ENCODE measurements around the gene PPP6R2.
A peak's percentile ranks its signal among the peaks of the same experiment; 100 is the strongest.

Gene PPP6R2

DNA sequence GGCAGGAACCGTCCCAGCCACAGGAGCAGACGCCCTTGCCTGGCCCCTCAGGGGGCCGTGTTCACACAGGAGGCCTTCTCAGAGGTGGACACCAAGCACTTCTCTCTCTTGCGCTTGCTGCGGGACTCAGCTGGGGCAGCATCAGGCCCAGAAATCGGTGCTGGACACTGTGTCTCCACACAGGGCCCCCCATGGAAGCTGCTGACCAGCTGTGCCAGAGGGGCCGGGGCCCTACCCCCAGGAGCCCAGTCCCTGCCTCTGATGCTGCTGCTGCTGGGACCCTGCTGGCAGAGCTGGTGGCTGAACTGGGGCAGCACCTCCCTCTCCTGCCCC is 39.6 kb upstream of the PPP6R2 start:
- TF ChIP-seq, protein P1, sequence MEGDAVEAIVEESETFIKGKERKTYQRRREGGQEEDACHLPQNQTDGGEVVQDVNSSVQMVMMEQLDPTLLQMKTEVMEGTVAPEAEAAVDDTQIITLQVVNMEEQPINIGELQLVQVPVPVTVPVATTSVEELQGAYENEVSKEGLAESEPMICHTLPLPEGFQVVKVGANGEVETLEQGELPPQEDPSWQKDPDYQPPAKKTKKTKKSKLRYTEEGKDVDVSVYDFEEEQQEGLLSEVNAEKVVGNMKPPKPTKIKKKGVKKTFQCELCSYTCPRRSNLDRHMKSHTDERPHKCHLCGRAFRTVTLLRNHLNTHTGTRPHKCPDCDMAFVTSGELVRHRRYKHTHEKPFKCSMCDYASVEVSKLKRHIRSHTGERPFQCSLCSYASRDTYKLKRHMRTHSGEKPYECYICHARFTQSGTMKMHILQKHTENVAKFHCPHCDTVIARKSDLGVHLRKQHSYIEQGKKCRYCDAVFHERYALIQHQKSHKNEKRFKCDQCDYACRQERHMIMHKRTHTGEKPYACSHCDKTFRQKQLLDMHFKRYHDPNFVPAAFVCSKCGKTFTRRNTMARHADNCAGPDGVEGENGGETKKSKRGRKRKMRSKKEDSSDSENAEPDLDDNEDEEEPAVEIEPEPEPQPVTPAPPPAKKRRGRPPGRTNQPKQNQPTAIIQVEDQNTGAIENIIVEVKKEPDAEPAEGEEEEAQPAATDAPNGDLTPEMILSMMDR (conservative IDR thresholded peaks at IDR 0.05; ENCODE audit: low read length), result no peak
- no peak overlapping the region; the same call in 1 of the 2 replicates for H3K4me3 ChIP-seq (ENCODE audit: low read length)
- no peak for DNase-seq (ENCODE audit: low read depth)

GRCh38 chr22:50303848-50304527 is 39.1 kb upstream of the PPP6R2 start:
- no peak for DNase-seq (ENCODE audit: low read depth)
- peak overlapping the region; percentile 39 for H3K4me3 ChIP-seq (ENCODE audit: low read length)

GRCh38 chr22:50304528-50305392 is 38.4 kb upstream of the PPP6R2 start:
- peak; percentile 62 for DNase-seq (ENCODE audit: low read depth)
- peak overlapping the region; percentile 94 for H3K4me3 ChIP-seq (ENCODE audit: low read length)
- TF ChIP-seq, protein P1 (conservative IDR thresholded peaks at IDR 0.05; ENCODE audit: low read length), result no peak

More at GRCh38 chr22:50303848-50304527, 39.1 kb upstream of the PPP6R2 start:
- TF ChIP-seq, protein P1 (conservative IDR thresholded peaks at IDR 0.05; ENCODE audit: low read length), result no peak

GRCh38 chr22:50305393-50305922 is 37.7 kb upstream of the PPP6R2 start:
- no peak for DNase-seq (ENCODE audit: low read depth)
- TF ChIP-seq, protein P1 (conservative IDR thresholded peaks at IDR 0.05; ENCODE audit: low read length), result no peak
- peak overlapping the region; percentile 94 for H3K4me3 ChIP-seq (ENCODE audit: low read length)

DNA sequence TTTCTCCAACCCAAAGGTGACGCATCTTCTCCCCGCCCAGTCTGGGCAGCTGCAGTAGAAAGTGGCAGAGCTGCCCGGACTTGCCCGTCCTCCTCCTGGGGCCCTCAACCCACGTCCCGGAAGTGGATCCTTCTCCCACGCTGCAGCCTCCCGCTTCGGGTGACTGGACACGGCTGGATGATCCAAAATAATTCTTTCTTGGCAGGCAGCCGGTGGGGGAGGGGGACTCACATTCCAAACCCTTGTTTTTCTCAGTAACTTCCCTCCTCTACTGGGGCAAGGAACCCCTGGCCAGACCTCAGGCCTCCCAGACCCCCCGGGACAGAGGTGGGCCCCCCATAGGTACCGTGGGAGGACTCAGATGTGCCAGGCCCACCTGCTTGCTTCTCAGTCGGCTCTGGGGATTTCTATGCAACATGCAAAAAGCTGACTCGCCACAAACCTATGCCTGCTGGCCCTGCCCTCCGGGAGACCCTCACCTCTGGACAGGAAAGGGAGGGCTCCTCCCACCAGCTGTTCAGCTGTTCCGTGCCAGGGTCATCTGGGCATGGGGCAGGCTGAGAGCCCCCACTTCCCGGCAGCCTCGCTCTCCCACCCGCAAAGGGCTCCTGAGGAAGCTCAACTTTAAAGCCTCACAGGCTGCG is 37.1 kb upstream of the PPP6R2 start:
- H3K4me3 ChIP-seq (ENCODE audit: low read length), result peak overlapping the region; percentile 94
- peak; percentile 98 for DNase-seq (ENCODE audit: low read depth)
- TF ChIP-seq, protein P1 (conservative IDR thresholded peaks at IDR 0.05; ENCODE audit: low read length), result no peak

DNA sequence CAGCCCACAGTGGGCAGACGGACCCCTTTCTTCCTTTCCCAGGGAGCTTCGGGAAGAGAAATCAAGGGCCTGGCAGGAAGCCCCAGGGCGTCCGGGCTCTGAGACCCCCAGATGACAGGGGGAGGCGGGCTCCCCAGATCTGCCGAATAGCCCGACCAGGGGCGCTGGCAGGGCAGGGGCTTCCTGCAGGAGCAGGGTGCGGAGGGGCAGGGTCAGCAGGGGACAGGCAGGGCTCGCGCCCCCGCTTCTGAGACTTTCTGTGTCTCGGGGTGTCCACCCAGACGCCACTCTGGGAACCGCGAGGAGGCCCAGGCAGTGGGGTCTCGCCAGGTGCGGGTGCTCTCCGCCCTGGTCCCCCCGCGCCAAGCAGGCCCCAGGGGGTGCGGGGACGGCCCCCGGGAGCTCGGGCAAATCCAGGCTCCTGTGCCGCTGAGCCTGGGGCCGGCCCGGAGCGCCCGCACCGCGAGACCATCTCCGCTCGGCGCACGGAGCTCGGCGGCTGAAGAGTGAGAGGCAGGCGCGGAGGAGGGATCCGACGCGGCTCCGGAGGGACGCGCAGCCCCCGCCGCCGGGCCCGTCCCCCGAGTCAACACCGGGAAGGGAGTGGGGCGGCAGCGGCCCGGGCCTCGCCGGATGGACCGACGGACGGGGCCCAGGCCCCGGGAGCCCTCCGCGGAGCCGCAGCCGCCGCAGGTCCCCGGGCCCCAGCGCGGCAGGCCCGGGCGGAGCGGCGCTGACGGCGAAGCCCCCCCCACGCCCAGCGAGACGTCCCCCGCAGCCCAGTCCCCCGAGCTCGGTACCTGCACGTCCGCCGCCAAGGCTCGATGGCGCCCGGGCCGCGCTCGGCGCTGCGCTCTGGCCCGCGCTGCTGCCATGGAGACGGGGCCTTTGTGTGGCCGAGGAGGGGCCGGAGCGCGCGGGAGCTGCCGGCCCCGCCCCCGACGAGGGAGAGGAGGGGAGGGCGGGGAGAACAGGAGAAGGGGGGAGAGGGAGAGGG is 36.1 kb upstream of the PPP6R2 start, which contains the start of gene PLXNB2:
PLXNB2 (minus strand) TSS at position 894 of the 997 bp plus-strand sequence. CDS start 17,062 bp downstream, outside the sequence.
- DNase-seq (ENCODE audit: low read depth), result peak; percentile 86
- TF ChIP-seq, protein P1 (conservative IDR thresholded peaks at IDR 0.05; ENCODE audit: low read length), result no peak

More for the DNA sequence above, 36.1 kb upstream of the PPP6R2 start, which contains the start of gene PLXNB2:
- H3K4me3 ChIP-seq (ENCODE audit: low read length), result peak within 1 kb of the TSS; percentile 94
